Activated T-cell treated with anti-CD3 and anti-CD28 coated beads, Interleukin-2, amount 50 U/mL, for 24 hours (primary cell): ENCODE results near the gene MAP4K4.

Experiments
- DNase-seq: peaks from one replicate; pipeline ENCODE4 v3.0.0-alpha.2; 2020
- H3K27ac Mint-ChIP-seq: 2 replicates; pipeline ENCODE4 v1.8.0; 2020; ENCODE audit warnings: mild to moderate bottlenecking, mixed read lengths
- H3K27me3 Mint-ChIP-seq: 2 replicates; pipeline ENCODE4 v1.8.0; 2020; ENCODE audit warnings: mixed read lengths
- H3K36me3 Mint-ChIP-seq: 2 replicates; pipeline ENCODE4 v1.8.0; 2020; ENCODE audit warnings: low read depth, mixed read lengths
- H3K4me1 Mint-ChIP-seq: 2 replicates; pipeline ENCODE4 v1.8.0; 2020; ENCODE audit warnings: low read depth, mixed read lengths
- H3K4me3 Mint-ChIP-seq: 2 replicates; pipeline ENCODE4 v1.8.0; 2020; ENCODE audit warnings: mild to moderate bottlenecking, moderate library complexity, mixed read lengths
- H3K9me3 Mint-ChIP-seq: 2 replicates; pipeline ENCODE4 v1.8.0; 2020; ENCODE audit warnings: mixed read lengths

MAP4K4 gene

DNA sequence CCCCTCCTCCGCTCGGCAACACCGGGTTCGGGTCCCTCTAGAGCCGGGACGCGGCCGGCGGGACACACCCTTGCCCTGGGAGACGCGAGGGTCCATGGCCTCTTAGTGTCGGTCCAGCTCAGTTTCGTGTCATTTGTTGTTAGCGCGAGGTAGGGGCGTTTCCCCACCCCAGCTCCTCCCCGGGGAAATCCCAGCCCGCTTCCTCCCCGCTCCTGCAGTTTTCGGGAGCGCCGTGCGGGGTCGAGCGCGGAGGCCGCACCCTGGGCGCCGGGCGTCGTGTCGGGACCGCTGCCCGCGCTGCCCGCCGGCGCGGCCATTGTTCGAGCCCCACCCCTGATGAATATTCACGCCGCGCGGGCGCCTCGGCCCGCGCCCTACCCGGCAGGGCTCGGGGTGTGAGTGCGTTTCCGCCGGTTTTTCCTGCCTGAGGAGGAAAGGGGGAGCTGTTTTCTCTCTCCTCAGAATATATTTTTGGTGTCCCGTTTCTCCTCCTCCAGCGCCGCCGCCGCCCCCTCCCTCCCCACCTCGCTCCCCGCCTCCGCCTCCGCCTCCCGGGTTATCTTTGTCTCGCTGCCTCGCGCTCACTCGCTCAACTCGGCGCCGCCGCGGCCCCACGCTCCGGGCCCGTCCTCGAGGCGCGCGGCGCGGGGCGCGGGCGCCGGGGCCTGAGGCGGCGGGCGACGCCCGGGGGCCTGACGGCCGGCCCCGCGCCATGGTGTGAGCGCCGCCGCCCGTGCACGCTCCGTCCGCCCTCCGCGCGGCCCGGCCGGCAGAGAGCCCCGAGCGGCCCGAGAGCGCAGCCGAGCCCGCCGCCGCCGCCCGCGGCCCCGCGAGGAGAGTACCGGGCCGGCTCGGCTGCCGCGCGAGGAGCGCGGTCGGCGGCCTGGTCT lies at the start of gene MAP4K4:
Gene MAP4K4, plus strand, starts transcription at position 584 of the 890 bp plus-strand sequence. CDS start 374 bp downstream, outside the sequence.
- H3K4me1 Mint-ChIP-seq = peaks cover 17% of the 10 kb centered on the region
- peak within 1 kb of the TSS; percentile 90 for H3K27ac Mint-ChIP-seq
- peak; percentile 79 for DNase-seq
- peak within 1 kb of the TSS; percentile 77 for H3K4me3 Mint-ChIP-seq
- H3K36me3 Mint-ChIP-seq = peaks cover 13% of the 10 kb centered on the region
- no peaks in the 10 kb centered on the region for H3K27me3 Mint-ChIP-seq
- peaks cover under 1% of the 10 kb centered on the region for H3K9me3 Mint-ChIP-seq

- H3K4me3 Mint-ChIP-seq = no peak overlapping the region
- no peaks in the 10 kb centered on the region for H3K36me3 Mint-ChIP-seq
- DNase-seq = no peak
- H3K9me3 Mint-ChIP-seq = peaks cover 8% of the 10 kb centered on the region
- H3K27me3 Mint-ChIP-seq = no peaks in the 10 kb centered on the region
- no peak overlapping the region for H3K27ac Mint-ChIP-seq
- peaks cover 24% of the 10 kb centered on the region for H3K4me1 Mint-ChIP-seq
Observed at GRCh38 chr2:101653469-101653868, 44.0 kb upstream of the MAP4K4 start.

GRCh38 chr2:101655702-101656422 lies 41.6 kb upstream of the MAP4K4 start:
- peaks cover 19% of the 10 kb centered on the region for H3K4me1 Mint-ChIP-seq
- no peak overlapping the region for H3K27ac Mint-ChIP-seq
- H3K4me3 Mint-ChIP-seq = no peak overlapping the region
- no peak for DNase-seq
- no peaks in the 10 kb centered on the region for H3K36me3 Mint-ChIP-seq
- H3K9me3 Mint-ChIP-seq = peaks cover 8% of the 10 kb centered on the region
- H3K27me3 Mint-ChIP-seq = no peaks in the 10 kb centered on the region

- Mint-ChIP-seq H3K4me3 (no peak overlapping the region), H3K27ac (no peak overlapping the region), H3K9me3 (peaks cover 5% of the 10 kb centered on the region)
Observed at GRCh38 chr2:101657787-101658186, 39.7 kb upstream of the MAP4K4 start.

DNA sequence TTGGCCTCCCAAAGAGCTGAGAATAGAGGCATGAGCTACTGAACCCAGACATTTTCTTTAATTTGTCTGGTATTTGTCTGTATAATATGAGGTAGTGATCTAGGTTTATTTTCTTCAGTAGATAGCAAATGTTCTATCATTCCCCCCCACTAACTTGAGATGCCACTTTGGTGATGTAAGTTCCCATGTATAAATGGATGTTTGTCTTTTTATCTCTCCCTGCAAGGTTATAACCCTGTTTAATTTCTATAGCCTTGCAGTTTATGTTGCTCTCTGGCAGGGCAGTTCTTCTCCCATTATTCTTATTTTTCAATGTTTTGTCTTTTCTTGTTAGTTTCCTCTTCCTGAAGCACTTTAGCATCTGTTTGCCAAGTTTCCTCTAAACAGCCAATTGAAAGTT lies 39.1 kb upstream of the MAP4K4 start:
- Mint-ChIP-seq H3K27me3 (no peaks in the 10 kb centered on the region), H3K27ac (no peak overlapping the region), H3K4me1 (no peaks in the 10 kb centered on the region), H3K36me3 (no peaks in the 10 kb centered on the region), H3K9me3 (peaks cover 3% of the 10 kb centered on the region), H3K4me3 (no peak overlapping the region)
- DNase-seq = no peak

More at GRCh38 chr2:101657787-101658186, 39.7 kb upstream of the MAP4K4 start:
- Mint-ChIP-seq H3K36me3 (no peaks in the 10 kb centered on the region), H3K4me1 (no peaks in the 10 kb centered on the region), H3K27me3 (no peaks in the 10 kb centered on the region)
- no peak for DNase-seq

- H3K27ac Mint-ChIP-seq = no peak overlapping the region
- H3K4me1 Mint-ChIP-seq = no peaks in the 10 kb centered on the region
- no peak overlapping the region for H3K4me3 Mint-ChIP-seq
- no peaks in the 10 kb centered on the region for H3K36me3 Mint-ChIP-seq
- H3K9me3 Mint-ChIP-seq = peaks cover under 1% of the 10 kb centered on the region
- no peaks in the 10 kb centered on the region for H3K27me3 Mint-ChIP-seq
- no peak for DNase-seq
Observed at GRCh38 chr2:101665312-101665711, 32.2 kb upstream of the MAP4K4 start.

DNA sequence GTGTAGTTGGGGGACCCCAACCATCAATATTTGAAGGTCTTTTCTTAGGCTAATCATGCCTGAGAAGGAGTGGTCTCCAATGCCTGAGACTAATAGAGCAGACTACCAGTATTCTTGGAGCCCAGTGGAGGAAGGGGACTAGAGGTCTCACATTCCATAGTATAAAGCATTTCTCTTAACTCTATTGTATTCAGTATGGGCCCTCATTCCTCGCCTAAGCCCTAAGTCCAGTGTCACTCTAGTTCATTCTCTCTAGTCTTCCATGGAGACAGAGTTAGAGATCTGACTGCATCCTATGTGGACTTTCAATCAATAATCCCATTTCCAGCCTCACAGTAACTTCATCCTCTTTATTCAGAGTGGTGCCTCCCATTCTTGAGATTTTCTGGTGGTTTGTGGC lies 29.7 kb upstream of the MAP4K4 start:
- H3K9me3 Mint-ChIP-seq = peaks cover 10% of the 10 kb centered on the region
- peaks cover 1% of the 10 kb centered on the region for H3K36me3 Mint-ChIP-seq
- no peaks in the 10 kb centered on the region for H3K4me1 Mint-ChIP-seq
- H3K27ac Mint-ChIP-seq = no peak overlapping the region
- no peak for DNase-seq
- H3K4me3 Mint-ChIP-seq = no peak overlapping the region
- no peaks in the 10 kb centered on the region for H3K27me3 Mint-ChIP-seq

GRCh38 chr2:101672047-101672446 lies 25.5 kb upstream of the MAP4K4 start:
- Mint-ChIP-seq H3K27ac (no peak overlapping the region), H3K36me3 (peaks cover 1% of the 10 kb centered on the region), H3K4me3 (no peak overlapping the region), H3K9me3 (peaks cover 12% of the 10 kb centered on the region), H3K27me3 (no peaks in the 10 kb centered on the region), H3K4me1 (peaks cover 6% of the 10 kb centered on the region)
- DNase-seq = no peak

- DNase-seq = no peak
- Mint-ChIP-seq H3K4me1 (peaks cover 6% of the 10 kb centered on the region), H3K27me3 (no peaks in the 10 kb centered on the region), H3K36me3 (peaks cover 1% of the 10 kb centered on the region), H3K4me3 (no peak overlapping the region), H3K27ac (no peak overlapping the region), H3K9me3 (peaks cover 12% of the 10 kb centered on the region)
Observed at GRCh38 chr2:101673920-101674319, 23.6 kb upstream of the MAP4K4 start.

- H3K27me3 Mint-ChIP-seq = no peaks in the 10 kb centered on the region
- H3K4me3 Mint-ChIP-seq = no peak overlapping the region
- no peak overlapping the region for H3K27ac Mint-ChIP-seq
- DNase-seq = no peak
- peaks cover 1% of the 10 kb centered on the region for H3K36me3 Mint-ChIP-seq
- H3K4me1 Mint-ChIP-seq = peaks cover 6% of the 10 kb centered on the region
- H3K9me3 Mint-ChIP-seq = peaks cover 10% of the 10 kb centered on the region
Observed at GRCh38 chr2:101675512-101675911, 22.0 kb upstream of the MAP4K4 start.

- DNase-seq = no peak
- H3K27ac Mint-ChIP-seq = no peak overlapping the region
- peaks cover 1% of the 10 kb centered on the region for H3K36me3 Mint-ChIP-seq
- H3K4me3 Mint-ChIP-seq = no peak overlapping the region
- H3K27me3 Mint-ChIP-seq = no peaks in the 10 kb centered on the region
- H3K4me1 Mint-ChIP-seq = peaks cover 6% of the 10 kb centered on the region
- H3K9me3 Mint-ChIP-seq = peaks cover 7% of the 10 kb centered on the region
Observed at GRCh38 chr2:101676674-101677073, 20.8 kb upstream of the MAP4K4 start.

GRCh38 chr2:101677658-101678057 lies 19.8 kb upstream of the MAP4K4 start:
- no peak overlapping the region for H3K27ac Mint-ChIP-seq
- no peak for DNase-seq
- no peaks in the 10 kb centered on the region for H3K27me3 Mint-ChIP-seq
- no peak overlapping the region for H3K4me3 Mint-ChIP-seq
- H3K4me1 Mint-ChIP-seq = peaks cover 6% of the 10 kb centered on the region
- no peaks in the 10 kb centered on the region for H3K36me3 Mint-ChIP-seq
- peaks cover 3% of the 10 kb centered on the region for H3K9me3 Mint-ChIP-seq

DNA sequence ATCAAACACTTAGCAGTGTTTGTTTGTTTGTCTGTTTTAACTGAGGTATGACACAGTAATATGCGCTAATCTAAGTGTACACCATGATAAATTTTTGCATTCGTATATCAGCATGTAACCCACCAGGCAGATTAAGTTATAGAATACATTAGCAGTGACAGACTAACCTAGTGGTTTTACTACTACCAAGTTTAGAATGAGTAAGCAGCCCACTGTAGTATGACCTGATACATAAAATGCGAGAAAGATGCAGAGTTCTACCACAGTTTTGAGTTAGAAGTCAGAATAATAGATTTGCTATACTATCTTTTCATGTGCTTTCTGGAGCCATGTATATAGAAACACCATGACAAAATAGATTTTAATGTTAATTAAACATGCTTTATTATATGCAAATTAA lies 19.1 kb upstream of the MAP4K4 start:
- DNase-seq = no peak
- H3K36me3 Mint-ChIP-seq = no peaks in the 10 kb centered on the region
- peaks cover 6% of the 10 kb centered on the region for H3K4me1 Mint-ChIP-seq
- no peak overlapping the region for H3K4me3 Mint-ChIP-seq
- no peaks in the 10 kb centered on the region for H3K27me3 Mint-ChIP-seq
- peaks cover 3% of the 10 kb centered on the region for H3K9me3 Mint-ChIP-seq
- no peak overlapping the region for H3K27ac Mint-ChIP-seq

GRCh38 chr2:101679037-101679726 lies 18.3 kb upstream of the MAP4K4 start:
- Mint-ChIP-seq H3K9me3 (no peaks in the 10 kb centered on the region), H3K4me1 (peaks cover 6% of the 10 kb centered on the region), H3K36me3 (no peaks in the 10 kb centered on the region), H3K27ac (no peak overlapping the region), H3K27me3 (no peaks in the 10 kb centered on the region), H3K4me3 (no peak overlapping the region)
- no peak for DNase-seq
